AG10803 (cell line): ENCODE measurements around the gene DSP.

Experiments used
- DNase-seq: peaks from one replicate; pipeline ENCODE4 v3.0.0; 2010; ENCODE audit warnings: low read depth
- H3K4me3 ChIP-seq: 2 replicates; pipeline ENCODE4 v1.5.1; 2011; ENCODE audit warnings: mild to moderate bottlenecking, low read length, control low read depth
- CTCF ChIP-seq: conservative IDR thresholded peaks from 2 replicates; pipeline ENCODE4 v1.5.1; 2011; ENCODE audit warnings: mild to moderate bottlenecking, low read length, control low read depth, inconsistent platforms

The DSP gene

GRCh38 chr6:7569082-7569481 is 27.6 kb downstream of the DSP start:
- H3K4me3 ChIP-seq: no peak overlapping the region
- no peak for TF ChIP-seq CTCF
- DNase-seq: no peak

- TF ChIP-seq CTCF: no peak
- no peak for DNase-seq
- H3K4me3 ChIP-seq: no peak overlapping the region
These were observed 30.9 kb downstream of the DSP start for GRCh38 chr6:7572213-7572943.

DNA sequence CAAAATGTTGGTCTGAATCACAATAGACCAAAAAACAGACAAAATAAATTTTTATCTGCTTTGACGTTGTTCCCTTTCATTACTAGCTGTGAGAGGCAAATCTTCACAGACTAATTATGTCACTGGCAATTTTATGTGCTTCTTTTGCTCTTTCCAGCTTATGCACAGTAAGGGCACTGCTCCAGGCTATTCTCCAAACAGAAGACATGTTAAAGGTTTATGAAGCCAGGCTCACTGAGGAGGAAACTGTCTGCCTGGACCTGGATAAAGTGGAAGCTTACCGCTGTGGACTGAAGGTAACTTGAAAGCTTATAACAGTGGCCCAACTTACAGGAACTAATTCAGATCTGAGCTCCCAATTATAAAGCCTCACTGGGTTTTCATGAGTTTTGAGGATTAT is 33.0 kb downstream of the DSP start:
- no peak for DNase-seq
- no peak for TF ChIP-seq CTCF
- no peak overlapping the region for H3K4me3 ChIP-seq

GRCh38 chr6:7578516-7578915 is 37.0 kb downstream of the DSP start:
- no peak for DNase-seq
- TF ChIP-seq CTCF: no peak
- H3K4me3 ChIP-seq: no peak overlapping the region

DNA sequence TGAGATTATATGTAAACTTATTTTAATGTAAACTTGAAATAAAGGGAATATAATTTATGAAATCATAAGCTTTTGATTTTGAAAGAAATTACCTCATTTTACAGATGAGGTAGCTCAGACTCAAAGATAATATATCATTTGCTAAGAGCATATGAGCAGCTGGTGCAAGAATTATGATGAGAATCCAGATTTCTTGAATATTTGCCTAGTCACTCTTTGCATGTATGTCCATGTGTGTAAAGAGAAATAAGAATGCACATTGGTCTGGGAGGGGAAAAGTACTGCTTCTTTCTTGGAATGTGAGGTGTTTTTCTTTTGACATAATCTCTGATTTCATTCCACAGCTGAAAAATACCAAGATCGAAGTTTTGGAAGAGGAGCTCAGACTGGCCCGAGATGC is 37.5 kb downstream of the DSP start:
- no peak for TF ChIP-seq CTCF
- no peak overlapping the region for H3K4me3 ChIP-seq
- no peak for DNase-seq

- H3K4me3 ChIP-seq: no peak overlapping the region
- no peak for TF ChIP-seq CTCF
- no peak for DNase-seq
These were observed 38.4 kb downstream of the DSP start for GRCh38 chr6:7579851-7580250.

DNA sequence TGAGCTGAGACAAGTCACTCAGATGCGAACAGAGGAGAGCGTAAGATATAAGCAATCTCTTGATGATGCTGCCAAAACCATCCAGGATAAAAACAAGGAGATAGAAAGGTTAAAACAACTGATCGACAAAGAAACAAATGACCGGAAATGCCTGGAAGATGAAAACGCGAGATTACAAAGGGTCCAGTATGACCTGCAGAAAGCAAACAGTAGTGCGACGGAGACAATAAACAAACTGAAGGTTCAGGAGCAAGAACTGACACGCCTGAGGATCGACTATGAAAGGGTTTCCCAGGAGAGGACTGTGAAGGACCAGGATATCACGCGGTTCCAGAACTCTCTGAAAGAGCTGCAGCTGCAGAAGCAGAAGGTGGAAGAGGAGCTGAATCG is 39.1 kb downstream of the DSP start:
- TF ChIP-seq CTCF: no peak
- H3K4me3 ChIP-seq: no peak overlapping the region
- DNase-seq: no peak
